Tibial nerve (tissue), 4 donors: Measurements from ENCODE around the gene STXBP4. TPM values are rescaled to one million over a fixed set of nuclear protein-coding genes. Genes with fewer than 3 reads are reported as not detected.

ENCODE experiments used
- DNase-seq, 2 donors: peaks; one replicate each; pipeline ENCODE4 v3.0.0-alpha.2; 2019; ENCODE audit warnings: low spot score in 2 of 2
- H3K27ac ChIP-seq, 4 donors: fragments of 200-600 bp; sonication (generic) in 3 of 4; one replicate each; pipeline ENCODE4 v1.5.1; 2017 to 2019; ENCODE audit warnings: mild to moderate bottlenecking in 1 of 4
- H3K27me3 ChIP-seq, 2 donors: fragments of 200-600 bp; sonication (generic) in 1 of 2; one replicate each; pipeline versions ENCODE4 v1.5.1 to v1.6.0; 2017 to 2019
- H3K36me3 ChIP-seq, 3 donors: fragments of 200-600 bp; sonication (generic); one replicate each; pipeline ENCODE4 v1.5.1; 2018 to 2019
- H3K4me1 ChIP-seq, 4 donors: fragments of 200-600 bp; sonication (generic) in 3 of 4; one replicate each; pipeline ENCODE4 v1.5.1; 2017 to 2019
- H3K4me3 ChIP-seq, 4 donors: fragments of 200-600 bp; sonication (generic) in 3 of 4; one replicate each; pipeline ENCODE4 v1.5.1; 2017 to 2019; ENCODE audit warnings: mild to moderate bottlenecking in 1 of 4, moderate library complexity in 1 of 4
- H3K9me3 ChIP-seq, 4 donors: fragments of 200-600 bp; sonication (generic) in 3 of 4; one replicate each; pipeline ENCODE4 v1.5.1; 2017 to 2019
- EP300 ChIP-seq, 2 donors: sonication (generic); formaldehyde crosslinking; IDR thresholded peaks; one replicate each; pipeline ENCODE4 v1.6.1; 2017; ENCODE audit warnings: antibody characterized with exemption in 2 of 2, mild to moderate bottlenecking in 1 of 2
- POLR2A ChIP-seq, 2 donors: fragments of 450-650 bp; IDR thresholded peaks; one replicate each; pipeline ENCODE4 v1.6.1; 2017; ENCODE audit warnings: antibody characterized with exemption in 2 of 2, mild to moderate bottlenecking in 2 of 2, moderate library complexity in 2 of 2
- WGBS, 2 donors: methylation state at CpG; one replicate each; pipeline ENCODE4 v1.1.5; 2018; 5-methylcytosine and 5-hydroxymethylcytosine counted together
- total RNA-seq, 4 donors: library from RNA; depleted of rRNA; stranded (reverse); fragments of >200 nt; gene quantifications; one replicate each; pipeline ENCODE4 v1.1.0, GENCODE V29; 2016
- TF ChIP-seq, protein P1 (sequence below), 5 experiments: fragments of 200-600 bp in 3 of 5; fragments of 450-650 bp in 2 of 5; sonication (generic) in 3 of 5; IDR thresholded peaks; one replicate each; pipeline ENCODE4 v1.5.1; 2016 to 2019; ENCODE audit warnings: antibody characterized with exemption in 5 of 5, mild to moderate bottlenecking in 3 of 5, moderate library complexity in 2 of 5

STXBP4 gene
- total RNA-seq, 4 donors from 2014 or later, result 21.6 to 64.8 (median 28.2) TPM

DNA sequence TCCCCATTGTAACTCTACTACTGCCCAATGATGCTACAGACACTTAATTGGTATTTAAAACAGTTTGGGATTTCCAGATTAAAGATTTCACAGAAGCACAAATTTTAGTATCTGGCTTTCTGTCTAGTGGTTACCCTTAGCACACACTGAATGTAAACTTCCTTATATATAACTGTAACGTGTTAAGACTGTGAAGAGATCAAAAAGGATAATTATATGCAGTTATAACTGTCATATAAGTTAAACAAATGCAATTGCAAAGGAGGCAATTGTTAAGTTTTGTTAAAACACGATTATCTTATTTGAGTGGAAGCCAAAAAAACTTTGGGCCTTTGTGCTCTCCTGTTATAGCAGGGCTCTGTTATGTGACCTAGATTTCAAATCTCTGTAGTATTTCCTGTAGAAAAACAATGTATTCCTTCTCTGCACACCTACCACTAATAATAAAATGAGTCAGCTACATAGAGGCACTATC lies 147.9 kb downstream of the STXBP4 start:
- WGBS, 2 donors, result 14 to 17% methylated on average over 2 of the region's 2 CpGs
- TF ChIP-seq, protein P1, sequence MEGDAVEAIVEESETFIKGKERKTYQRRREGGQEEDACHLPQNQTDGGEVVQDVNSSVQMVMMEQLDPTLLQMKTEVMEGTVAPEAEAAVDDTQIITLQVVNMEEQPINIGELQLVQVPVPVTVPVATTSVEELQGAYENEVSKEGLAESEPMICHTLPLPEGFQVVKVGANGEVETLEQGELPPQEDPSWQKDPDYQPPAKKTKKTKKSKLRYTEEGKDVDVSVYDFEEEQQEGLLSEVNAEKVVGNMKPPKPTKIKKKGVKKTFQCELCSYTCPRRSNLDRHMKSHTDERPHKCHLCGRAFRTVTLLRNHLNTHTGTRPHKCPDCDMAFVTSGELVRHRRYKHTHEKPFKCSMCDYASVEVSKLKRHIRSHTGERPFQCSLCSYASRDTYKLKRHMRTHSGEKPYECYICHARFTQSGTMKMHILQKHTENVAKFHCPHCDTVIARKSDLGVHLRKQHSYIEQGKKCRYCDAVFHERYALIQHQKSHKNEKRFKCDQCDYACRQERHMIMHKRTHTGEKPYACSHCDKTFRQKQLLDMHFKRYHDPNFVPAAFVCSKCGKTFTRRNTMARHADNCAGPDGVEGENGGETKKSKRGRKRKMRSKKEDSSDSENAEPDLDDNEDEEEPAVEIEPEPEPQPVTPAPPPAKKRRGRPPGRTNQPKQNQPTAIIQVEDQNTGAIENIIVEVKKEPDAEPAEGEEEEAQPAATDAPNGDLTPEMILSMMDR (IDR thresholded peaks at IDR 0.05), result no peak
- TF ChIP-seq EP300 (IDR thresholded peaks at IDR 0.05), result no peak
- no peak for TF ChIP-seq POLR2A (IDR thresholded peaks at IDR 0.05)
- no peak for DNase-seq

DNA sequence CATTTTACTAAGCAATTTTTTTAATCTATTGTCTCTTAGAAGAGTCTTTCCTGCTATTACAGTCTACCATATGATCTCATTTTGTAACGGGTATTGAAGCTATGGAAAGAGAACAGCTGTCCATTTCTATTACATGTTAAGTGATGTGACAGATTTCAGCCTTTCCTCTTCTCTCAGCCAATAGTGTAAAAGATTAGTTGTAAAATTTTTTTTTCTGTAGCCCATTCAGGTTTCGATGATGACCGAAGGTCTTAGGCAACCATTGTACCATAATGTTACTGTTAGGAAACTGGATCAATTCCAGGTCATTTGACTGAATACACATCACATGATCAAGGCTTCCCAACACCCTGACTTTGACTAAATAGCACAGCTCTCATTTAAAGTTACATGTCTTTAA lies 148.6 kb downstream of the STXBP4 start:
- no peaks in the 10 kb centered on the region for H3K9me3 ChIP-seq
- TF ChIP-seq POLR2A (IDR thresholded peaks at IDR 0.05) (no peak), EP300 (IDR thresholded peaks at IDR 0.05) (no peak)
- TF ChIP-seq, protein P1 (IDR thresholded peaks at IDR 0.05), result no peak
- H3K4me1 ChIP-seq, result peaks cover 0 to 4% (median 0%) of the 10 kb centered on the region in 4 donors
- 25 to 40% methylated on average over 3 of the region's 3 CpGs for WGBS, 2 donors
- H3K36me3 ChIP-seq, result no peaks in the 10 kb centered on the region
- H3K27ac ChIP-seq, result no peak overlapping the region
- no peak for DNase-seq
- no peak overlapping the region for H3K4me3 ChIP-seq
- H3K27me3 ChIP-seq, result no peaks in the 10 kb centered on the region

More for the DNA sequence above, 147.9 kb downstream of the STXBP4 start:
- Histone ChIP-seq H3K36me3 (no peaks in the 10 kb centered on the region), H3K4me3 (no peak overlapping the region), H3K27me3 (no peaks in the 10 kb centered on the region), H3K27ac (no peak overlapping the region), H3K9me3 (no peaks in the 10 kb centered on the region), H3K4me1 (peaks cover 0 to 4% (median 0%) of the 10 kb centered on the region in 4 donors)

DNA sequence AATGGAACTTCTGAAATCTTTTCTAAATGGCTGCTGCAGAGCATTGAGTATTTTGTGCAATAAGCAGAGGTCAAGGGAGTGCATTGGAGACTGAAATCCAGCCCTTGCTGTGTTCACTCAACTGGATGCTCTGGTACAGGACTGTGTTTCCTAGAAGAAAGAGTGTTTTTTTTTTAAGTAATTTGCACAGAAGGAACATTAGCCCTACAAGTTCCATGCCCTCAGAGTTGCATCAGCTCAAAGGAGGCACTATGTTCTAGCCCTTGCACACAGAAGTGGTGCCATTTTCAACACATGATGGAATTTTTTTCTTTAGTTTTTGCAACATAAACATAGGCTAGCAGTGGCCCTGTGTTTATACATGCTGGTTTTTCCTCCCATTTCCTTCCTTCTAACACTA lies 152.1 kb downstream of the STXBP4 start:
- no peak overlapping the region for H3K27ac ChIP-seq
- H3K4me3 ChIP-seq, result no peak overlapping the region
- DNase-seq, result no peak
- peaks cover 0 to 4% (median 0%) of the 10 kb centered on the region in 4 donors for H3K4me1 ChIP-seq
- no peaks in the 10 kb centered on the region for H3K27me3 ChIP-seq
- H3K36me3 ChIP-seq, result no peaks in the 10 kb centered on the region
- no peak for TF ChIP-seq EP300 (IDR thresholded peaks at IDR 0.05)
- TF ChIP-seq, protein P1 (IDR thresholded peaks at IDR 0.05), result no peak
- TF ChIP-seq POLR2A (IDR thresholded peaks at IDR 0.05), result no peak
- H3K9me3 ChIP-seq, result no peaks in the 10 kb centered on the region

DNA sequence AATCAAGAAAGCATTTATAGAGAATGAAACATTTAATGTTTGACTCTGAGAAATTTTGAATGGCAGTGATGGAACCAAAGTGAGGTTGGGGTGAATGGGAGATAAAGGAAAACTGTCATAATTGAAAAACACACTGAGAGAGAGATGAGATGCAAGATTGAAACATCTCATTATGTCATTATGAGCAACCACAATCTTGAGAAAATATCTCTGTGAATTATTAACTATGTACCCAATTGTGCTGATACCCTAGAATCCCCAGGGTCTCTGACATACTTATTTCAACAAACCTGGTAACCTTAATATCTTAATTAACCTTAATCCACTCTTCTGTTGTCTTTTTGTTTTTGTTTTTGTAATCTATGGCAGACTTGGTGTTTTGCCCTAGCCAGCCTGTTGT lies 152.7 kb downstream of the STXBP4 start:
- TF ChIP-seq, protein P1 (IDR thresholded peaks at IDR 0.05), result no peak
- no peak for TF ChIP-seq EP300 (IDR thresholded peaks at IDR 0.05)
- no peak for TF ChIP-seq POLR2A (IDR thresholded peaks at IDR 0.05)
- Histone ChIP-seq H3K27me3 (no peaks in the 10 kb centered on the region), H3K27ac (no peak overlapping the region), H3K36me3 (no peaks in the 10 kb centered on the region), H3K4me1 (peaks cover 0 to 4% (median 0%) of the 10 kb centered on the region in 4 donors), H3K4me3 (no peak overlapping the region), H3K9me3 (no peaks in the 10 kb centered on the region)
- no peak for DNase-seq

DNA sequence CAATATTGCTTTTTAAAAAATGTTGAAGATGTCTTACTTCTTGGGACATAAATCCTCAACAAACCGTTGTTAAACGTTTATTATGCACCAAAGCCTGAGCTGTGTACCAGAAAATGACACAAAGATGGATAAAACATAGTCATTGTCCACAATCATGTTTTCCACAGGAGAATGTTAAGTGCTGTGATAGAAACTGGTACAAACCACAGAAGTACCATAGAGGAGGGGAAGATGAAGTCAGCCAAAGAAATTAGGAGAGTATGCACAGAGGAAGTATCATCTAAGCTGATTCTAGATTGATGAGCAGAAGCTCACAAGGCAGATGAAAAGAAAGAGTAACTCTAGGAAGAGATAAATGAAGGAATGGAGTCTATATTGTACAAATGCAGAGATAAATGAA lies 153.5 kb downstream of the STXBP4 start:
- H3K9me3 ChIP-seq, result no peaks in the 10 kb centered on the region
- 85 to 90% methylated on average over 2 of the region's 2 CpGs for WGBS, 2 donors
- no peak overlapping the region for H3K27ac ChIP-seq
- TF ChIP-seq EP300 (IDR thresholded peaks at IDR 0.05) (no peak), POLR2A (IDR thresholded peaks at IDR 0.05) (no peak)
- TF ChIP-seq, protein P1 (IDR thresholded peaks at IDR 0.05), result no peak
- H3K4me1 ChIP-seq, result peaks cover 0 to 4% (median 0%) of the 10 kb centered on the region in 4 donors
- no peak for DNase-seq
- H3K4me3 ChIP-seq, result no peak overlapping the region
- no peaks in the 10 kb centered on the region for H3K36me3 ChIP-seq
- H3K27me3 ChIP-seq, result no peaks in the 10 kb centered on the region
